Measurements from ENCODE around the gene TMEM183A.

TMEM183A gene

DNA sequence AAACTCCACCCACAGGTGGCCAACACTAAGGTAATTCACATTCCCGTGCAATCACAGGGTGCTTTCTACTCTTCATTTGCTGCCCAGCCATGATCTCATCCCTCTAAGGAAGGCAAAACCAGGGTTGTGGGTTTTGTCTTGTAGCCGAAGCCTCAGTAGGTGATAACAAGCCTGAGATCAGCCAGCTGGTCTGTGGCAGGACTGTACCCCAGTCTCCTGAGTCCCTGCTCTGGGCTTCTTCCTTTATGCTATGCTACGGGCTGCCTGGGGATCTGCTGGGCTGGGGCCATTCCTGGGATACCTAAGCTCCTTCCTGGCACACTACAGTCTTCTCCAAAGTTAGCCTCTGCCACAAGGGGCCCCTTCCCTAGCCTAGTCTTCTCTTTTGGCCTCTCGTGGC, 29.0 kb downstream of the TMEM183A start:
- in situ Hi-C loops (cut with MboI; ENCODE audit: low sequenced_read_pairs, unreplicated experiment): no loop called here
- DNase-seq (ENCODE audit: low spot score): peak; percentile 27

DNA sequence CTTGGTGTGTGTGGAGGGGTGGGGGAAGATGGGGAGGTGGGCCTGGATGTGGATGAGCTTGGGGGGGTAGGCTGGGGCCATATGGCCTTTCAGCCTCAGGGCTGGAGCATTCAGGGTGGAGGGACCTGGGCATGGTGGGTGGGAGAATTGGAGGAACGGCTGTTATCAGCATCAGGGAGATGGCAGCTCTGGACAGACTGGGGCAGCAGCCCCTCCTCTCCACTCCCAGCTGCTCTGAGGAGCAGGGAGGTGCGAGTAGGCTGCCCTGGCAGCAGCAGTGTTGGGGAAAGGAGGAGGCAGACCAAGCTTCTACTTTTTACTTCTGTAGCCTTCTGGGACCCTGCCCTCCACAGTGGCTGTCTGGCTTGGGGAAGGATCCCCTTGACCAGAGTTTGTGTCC, 29.4 kb downstream of the TMEM183A start:
- TF ChIP-seq, protein P1, sequence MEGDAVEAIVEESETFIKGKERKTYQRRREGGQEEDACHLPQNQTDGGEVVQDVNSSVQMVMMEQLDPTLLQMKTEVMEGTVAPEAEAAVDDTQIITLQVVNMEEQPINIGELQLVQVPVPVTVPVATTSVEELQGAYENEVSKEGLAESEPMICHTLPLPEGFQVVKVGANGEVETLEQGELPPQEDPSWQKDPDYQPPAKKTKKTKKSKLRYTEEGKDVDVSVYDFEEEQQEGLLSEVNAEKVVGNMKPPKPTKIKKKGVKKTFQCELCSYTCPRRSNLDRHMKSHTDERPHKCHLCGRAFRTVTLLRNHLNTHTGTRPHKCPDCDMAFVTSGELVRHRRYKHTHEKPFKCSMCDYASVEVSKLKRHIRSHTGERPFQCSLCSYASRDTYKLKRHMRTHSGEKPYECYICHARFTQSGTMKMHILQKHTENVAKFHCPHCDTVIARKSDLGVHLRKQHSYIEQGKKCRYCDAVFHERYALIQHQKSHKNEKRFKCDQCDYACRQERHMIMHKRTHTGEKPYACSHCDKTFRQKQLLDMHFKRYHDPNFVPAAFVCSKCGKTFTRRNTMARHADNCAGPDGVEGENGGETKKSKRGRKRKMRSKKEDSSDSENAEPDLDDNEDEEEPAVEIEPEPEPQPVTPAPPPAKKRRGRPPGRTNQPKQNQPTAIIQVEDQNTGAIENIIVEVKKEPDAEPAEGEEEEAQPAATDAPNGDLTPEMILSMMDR (IDR thresholded peaks at IDR 0.05; ENCODE audit: borderline replicate concordance, control extremely low read depth, extremely low read depth, insufficient read depth, missing control alignments): no peak
- in situ Hi-C loops (cut with MboI; ENCODE audit: low sequenced_read_pairs, unreplicated experiment): no loop called here
- DNase-seq (ENCODE audit: low spot score): peak; percentile 23

More for the DNA sequence above, 29.0 kb downstream of the TMEM183A start:
- TF ChIP-seq, protein P1 (IDR thresholded peaks at IDR 0.05; ENCODE audit: borderline replicate concordance, control extremely low read depth, extremely low read depth, insufficient read depth, missing control alignments): no peak

DNA sequence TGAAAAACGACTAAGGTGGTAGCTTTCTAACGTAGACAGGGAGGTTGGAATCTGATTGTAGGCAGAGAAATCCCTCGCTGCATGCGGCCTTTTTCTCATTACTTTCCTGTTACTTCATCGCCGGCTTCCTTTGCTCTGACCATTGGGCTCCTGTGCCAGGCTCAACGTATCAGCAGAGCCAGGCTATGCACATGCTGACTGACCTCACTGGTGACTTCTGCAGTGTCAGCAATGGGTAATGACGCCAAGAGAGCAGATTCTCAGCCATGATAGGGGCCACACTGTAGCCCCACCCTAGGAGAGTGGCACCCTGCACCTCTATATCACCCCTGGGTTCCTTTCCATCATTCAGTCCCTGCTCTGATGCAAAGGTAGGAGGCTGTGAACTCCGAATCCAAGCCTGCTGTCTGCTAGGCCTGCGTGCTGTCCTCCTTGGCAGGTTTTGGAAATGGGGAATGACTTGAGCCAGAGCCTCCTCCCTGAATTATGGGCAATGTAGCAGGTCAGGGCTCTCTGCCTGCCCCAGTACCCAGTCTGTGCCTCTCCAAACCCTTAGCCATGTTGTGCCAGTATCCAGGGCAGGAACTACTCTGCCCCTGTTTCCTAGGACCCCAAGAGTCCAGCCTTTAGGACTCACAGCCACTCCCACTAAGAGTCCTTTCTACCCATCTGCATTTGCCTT, 30.5 kb downstream of the TMEM183A start:
- no peak for DNase-seq (ENCODE audit: low spot score)
- in situ Hi-C loops (cut with MboI; ENCODE audit: low sequenced_read_pairs, unreplicated experiment): no loop called here
- TF ChIP-seq, protein P1 (IDR thresholded peaks at IDR 0.05; ENCODE audit: borderline replicate concordance, control extremely low read depth, extremely low read depth, insufficient read depth, missing control alignments): no peak

DNA sequence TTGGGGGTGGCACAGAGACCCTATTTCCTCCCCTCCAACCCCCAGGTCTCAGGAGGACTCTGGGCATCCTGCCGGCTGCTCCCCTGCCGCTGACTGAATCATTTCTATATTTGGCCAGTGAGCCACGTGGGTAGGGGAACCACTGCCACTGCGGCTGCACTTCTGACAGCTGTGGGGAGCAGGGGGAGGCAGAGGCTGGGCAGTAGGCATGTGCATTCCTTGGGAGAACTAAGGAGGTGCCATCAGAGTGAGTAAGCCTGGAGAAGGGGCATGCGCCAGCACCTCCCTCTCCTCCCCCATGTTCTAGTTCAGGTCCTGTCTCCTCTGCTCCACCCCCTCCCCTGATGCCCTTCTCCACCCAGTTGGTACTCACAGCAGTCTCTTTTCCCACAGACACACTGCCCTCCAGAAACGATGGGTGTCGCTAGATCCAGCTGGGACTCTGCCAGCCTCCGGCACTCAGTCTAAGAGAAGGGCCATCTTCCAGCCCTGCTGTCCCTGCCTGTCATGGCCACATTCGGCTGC, 31.1 kb downstream of the TMEM183A start:
- TF ChIP-seq, protein P1 (IDR thresholded peaks at IDR 0.05; ENCODE audit: borderline replicate concordance, control extremely low read depth, extremely low read depth, insufficient read depth, missing control alignments): no peak
- no peak for DNase-seq (ENCODE audit: low spot score)
- in situ Hi-C loops (cut with MboI; ENCODE audit: low sequenced_read_pairs, unreplicated experiment): no loop called here

DNA sequence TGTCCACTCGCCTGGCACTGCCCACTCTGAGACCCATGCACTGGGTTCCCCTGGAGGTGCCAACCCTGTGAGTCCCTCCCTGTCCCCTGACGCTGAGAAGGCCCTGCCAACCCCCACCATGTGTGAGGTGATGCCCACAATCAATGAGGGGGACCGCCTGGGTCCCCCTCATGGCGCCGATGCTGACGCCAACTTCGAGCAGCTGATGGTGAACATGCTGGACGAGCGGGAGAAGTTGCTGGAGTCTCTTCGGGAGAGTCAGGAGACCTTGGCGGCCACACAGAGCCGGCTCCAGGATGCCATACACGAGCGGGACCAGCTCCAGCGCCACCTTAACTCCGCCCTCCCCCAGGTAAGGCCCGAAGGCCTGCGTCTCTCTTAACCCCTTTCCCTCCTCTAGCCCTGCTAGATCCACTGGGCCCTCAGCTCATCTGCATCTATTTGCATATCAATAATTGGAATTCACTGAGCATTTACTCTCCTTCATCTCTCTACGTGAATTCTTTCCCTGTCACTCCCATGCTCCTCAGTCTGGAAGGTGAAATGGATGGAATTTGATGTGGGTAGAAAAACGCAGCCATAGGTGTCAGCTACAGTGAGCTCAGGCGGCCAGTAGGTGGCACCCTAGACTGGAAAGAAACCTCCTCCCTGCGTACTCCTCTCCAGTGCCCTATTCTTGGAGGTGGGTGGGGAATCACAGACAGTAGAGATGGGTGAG, 31.9 kb downstream of the TMEM183A start:
- in situ Hi-C loops (cut with MboI; ENCODE audit: low sequenced_read_pairs, unreplicated experiment): no loop called here
- TF ChIP-seq, protein P1 (IDR thresholded peaks at IDR 0.05; ENCODE audit: borderline replicate concordance, control extremely low read depth, extremely low read depth, insufficient read depth, missing control alignments): peak; percentile 82
- DNase-seq (ENCODE audit: low spot score): peak; percentile 82

DNA sequence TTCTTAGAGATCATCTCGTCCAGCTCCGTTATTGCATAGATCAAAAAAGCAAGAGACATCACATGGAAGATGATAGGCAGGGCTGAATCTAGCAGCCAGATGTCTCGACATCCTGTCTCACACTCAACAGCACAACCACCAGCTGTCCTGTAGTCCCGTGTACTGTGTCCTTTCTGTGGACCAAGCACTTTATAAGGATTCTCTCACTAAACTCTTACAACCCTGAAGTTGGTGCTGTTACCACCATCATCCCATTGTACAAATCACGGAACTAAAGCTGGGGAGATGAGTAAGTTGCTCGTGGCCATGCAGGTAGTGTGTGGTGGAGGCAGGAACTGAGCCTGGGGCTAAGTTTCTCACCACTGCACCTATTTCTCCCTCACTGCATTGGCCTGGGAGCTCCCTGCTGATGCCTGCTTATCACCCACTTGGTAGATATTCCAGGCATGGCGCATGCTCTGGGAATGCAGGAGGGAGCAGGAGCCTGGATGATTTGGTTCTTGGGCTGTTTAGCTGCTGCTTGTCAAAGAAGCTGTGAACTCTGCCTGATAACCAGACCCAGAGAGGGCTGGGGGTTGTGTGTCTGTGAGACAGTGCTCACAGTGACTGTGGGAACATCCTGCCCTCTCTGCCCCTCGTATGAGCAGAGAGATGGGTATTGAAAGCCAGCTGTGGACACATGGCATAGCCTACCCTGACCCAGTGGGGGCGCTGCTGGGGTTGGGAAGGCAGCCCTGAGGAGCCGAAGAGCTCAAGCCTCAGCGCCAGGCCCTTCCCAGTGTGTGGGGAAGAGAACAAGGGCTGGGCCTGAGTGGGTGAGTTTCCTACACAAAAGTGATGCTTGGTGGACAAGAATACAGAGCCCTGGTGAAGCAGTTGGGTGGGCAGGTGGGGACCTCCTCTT, 32.7 kb downstream of the TMEM183A start:
- TF ChIP-seq, protein P1 (IDR thresholded peaks at IDR 0.05; ENCODE audit: borderline replicate concordance, control extremely low read depth, extremely low read depth, insufficient read depth, missing control alignments): no peak
- in situ Hi-C loops (cut with MboI; ENCODE audit: low sequenced_read_pairs, unreplicated experiment): loop anchor here (5.0 kb wide), 1 partner anchor 177 kb away; no protein-coding TSS in a partner anchor
- no peak for DNase-seq (ENCODE audit: low spot score)

Measured in GM13976 (cell line).